HG02759 (cell line): ENCODE measurements around the gene MED9.

Experiments used
- ATAC-seq: cut with Tn5 transposase; IDR thresholded peaks from one replicate; pipeline ENCODE4 v1.9.1; 2021; ENCODE audit warnings: mild to moderate bottlenecking, moderate library complexity; ENCODE audit not compliant: unreplicated experiment

The MED9 gene

GRCh38 chr17:17514993-17515933, 38.5 kb downstream of the MED9 start:
- no peak for ATAC-seq

GRCh38 chr17:17515934-17516930, 39.4 kb downstream of the MED9 start:
- no peak for ATAC-seq

- ATAC-seq: no peak
Observed at GRCh38 chr17:17516941-17517720, 40.3 kb downstream of the MED9 start.

GRCh38 chr17:17518014-17518413, 41.2 kb downstream of the MED9 start:
- ATAC-seq: no peak

DNA sequence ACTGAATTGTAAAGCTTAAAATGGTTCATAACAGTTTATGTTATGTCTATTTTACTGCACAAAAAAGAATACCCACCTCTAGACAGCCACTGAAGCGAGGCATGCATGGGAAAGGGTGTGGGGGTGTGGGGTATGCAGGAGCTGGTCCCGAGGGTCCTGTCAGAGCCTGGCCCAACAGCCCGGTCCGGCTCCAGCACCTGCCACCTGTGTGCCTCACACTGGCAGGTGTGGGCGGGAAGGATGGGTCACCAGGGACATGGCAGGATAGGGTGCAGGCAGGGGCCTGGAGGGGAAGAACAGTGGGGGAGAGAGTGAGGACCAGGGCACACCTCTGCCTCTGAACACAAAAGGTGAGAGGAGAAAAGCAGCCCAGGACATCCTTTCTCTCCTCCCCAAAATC, 42.2 kb downstream of the MED9 start:
- no peak for ATAC-seq

- ATAC-seq: no peak
Observed at GRCh38 chr17:17519886-17520285, 43.1 kb downstream of the MED9 start.

DNA sequence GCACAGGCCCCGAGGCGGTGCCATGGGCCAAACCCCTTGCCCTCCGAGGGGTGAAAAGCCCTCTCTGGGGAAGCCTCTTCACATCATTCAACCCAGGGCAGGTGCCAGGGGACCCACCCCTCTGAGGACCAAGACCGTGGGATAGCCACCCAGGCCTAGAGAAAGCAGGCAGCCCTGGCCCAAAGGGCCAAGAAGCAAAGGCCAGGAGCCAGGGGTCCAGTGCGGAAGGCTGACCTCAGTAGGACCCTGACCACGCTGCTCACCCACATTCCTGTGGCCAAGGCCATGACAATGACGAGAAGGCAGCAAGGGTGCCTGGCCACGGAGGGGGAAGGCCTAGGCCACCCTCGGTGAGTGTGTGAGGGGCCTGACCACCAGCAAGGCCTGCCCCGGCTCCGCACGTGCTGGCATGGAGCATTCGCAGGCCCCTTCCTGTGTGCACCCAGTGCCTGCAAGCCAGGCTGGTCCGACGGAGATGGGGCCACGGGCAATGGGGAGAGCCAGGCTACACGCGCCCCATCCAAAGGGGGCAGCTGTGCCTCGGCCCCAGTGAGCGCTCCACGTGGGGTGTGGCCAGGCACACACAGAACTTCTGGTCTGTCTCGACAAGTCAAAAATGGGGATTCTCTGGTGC, 43.9 kb downstream of the MED9 start:
- no peak for ATAC-seq

GRCh38 chr17:17523001-17523730, 46.4 kb downstream of the MED9 start:
- ATAC-seq: no peak

DNA sequence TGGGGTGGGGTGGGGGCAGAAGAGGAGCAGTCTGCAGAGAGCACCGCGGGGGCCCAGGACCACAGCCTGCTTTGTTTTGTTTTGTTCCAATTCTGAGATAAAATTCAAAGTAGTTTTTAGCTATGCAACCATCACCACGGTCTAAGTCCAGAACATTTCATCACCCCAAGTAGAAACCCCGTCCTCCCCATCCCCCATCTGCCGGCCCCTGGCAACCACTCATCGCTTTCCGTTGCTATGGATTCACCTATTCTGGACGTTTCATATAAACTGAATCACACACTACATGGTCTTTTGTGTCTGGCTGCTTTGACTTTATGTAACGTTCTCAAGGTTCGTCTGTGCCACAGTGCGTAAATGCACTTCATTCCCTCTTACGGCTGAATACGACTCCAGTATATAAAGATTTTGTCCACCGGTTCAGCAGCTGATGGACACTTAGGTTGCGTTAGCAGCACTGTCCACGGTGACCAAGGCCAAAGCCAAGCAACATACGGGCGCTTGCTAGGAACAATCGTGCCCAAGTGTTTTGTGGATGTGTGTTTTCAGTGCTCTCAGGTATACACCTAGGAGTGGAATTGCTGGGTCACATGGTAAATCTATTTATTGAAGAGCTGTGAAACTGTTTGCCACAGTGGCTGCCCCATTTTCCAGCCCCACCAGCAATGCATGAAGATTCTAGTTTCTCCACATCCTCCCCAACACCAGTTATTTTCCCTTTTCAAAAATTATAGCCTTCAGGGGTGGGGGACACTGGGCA, 47.1 kb downstream of the MED9 start:
- no peak for ATAC-seq

- no peak for ATAC-seq
Observed at GRCh38 chr17:17525311-17525710, 48.5 kb downstream of the MED9 start.

GRCh38 chr17:17525956-17526355, 49.2 kb downstream of the MED9 start:
- no peak for ATAC-seq

DNA sequence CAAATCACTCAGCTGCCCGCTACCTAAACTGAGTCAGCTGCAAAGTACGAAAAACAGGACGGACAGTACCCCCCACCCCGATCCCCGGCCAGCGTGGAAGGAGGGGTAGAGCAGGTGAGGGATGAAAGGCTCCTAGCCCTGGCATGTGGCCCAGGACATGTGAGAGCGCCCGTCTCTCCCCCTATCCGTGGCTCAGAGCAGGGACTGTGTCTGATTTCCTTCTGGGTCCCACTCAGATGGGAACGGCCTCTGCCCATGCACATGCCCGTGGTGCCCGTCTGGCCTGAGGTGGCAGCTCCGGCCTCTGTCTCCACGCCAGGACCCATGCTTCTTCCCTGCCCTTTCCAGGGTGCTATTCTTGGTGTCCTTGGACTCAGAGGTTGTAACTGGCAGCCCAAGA, 49.6 kb downstream of the MED9 start:
- no peak for ATAC-seq

GRCh38 chr17:17527534-17527933, 50.7 kb downstream of the MED9 start:
- no peak for ATAC-seq

DNA sequence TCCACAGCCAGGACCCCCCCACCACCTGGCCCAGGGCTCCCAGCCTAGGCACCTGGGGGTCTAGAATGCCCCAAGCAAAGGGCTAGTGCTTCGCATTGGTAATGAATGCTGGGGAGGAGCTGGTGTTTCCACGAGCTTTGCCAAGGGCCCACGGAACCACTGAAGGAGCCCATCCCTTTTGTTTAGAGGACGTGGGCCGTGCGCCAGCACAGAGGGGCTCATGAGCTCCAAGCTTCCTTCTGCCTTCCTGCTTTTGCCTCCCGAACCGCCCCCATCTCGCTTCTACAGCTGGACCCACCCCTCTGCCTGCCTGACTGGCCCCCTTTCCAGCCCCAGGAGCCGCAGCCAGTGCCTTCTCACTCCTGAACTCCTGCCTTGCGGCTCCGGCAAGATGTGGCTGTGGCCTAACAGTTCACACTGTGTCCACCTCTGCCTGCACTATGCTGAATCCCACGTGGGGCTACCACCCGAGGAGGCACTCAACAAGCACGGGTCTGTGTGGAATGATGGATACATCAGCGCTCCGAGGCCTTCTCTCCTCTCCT, 51.2 kb downstream of the MED9 start:
- no peak for ATAC-seq

DNA sequence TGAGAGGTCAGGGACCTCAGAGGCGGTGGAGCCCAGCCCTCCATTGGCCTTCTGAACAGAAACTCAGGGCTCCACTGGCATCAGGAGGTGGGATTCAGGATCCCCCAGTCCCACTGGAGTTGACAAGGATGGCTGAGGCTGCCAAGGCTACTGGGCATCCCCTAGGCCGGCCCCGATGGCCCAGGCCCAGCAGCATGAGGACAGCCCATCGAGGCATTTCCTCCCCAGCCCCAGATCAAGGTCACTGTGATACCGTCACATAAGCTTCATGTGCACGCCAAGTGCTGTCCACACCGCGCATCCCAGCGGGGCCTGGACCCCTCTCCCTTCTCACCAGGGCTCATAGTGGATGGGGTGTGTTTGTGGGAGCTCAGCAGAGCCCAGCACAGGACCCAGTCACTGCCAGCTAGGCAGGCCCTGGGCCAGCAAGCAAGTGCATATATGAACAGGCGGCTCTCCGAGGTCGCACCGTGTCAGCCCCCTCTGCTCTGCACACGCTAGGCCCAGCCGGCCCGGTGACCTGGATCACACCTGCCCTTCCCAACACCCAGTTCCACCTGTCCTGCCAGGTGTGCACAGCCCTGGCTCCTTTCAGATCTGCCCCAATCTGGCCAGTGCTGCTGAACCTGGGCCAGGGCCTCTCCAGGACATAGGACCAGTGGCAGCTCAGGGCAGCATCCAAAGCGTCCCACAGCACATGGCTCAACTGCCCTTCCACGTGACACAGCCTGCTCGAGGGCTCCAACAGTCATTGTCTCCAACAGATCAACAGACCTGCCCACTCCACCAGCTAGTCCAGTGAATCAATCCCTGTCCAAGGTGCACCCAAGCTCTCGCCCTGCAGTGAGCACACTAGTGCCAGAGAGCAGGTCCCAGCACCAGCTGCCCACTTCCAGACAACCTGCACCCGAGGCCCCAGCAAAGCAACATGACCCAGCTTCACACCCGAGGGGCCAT, 52.2 kb downstream of the MED9 start:
- ATAC-seq: no peak

- no peak for ATAC-seq
Observed at GRCh38 chr17:17531156-17531555, 54.4 kb downstream of the MED9 start.

GRCh38 chr17:17532991-17533390, 56.2 kb downstream of the MED9 start:
- no peak for ATAC-seq
